GM12874 (cell line): ENCODE results near the gene SEM1.

Experiments
- CTCF ChIP-seq: IDR thresholded peaks from 2 replicates; pipeline ENCODE4 v1.5.1; 2011; ENCODE audit warnings: low read depth, mild to moderate bottlenecking, control low read depth, low read length, moderate library complexity; ENCODE audit not compliant: insufficient read depth

The SEM1 gene

GRCh38 chr7:96699219-96699871 lies 10.3 kb downstream of the SEM1 start:
- no peak for TF ChIP-seq CTCF

- no peak for TF ChIP-seq CTCF
Measured at GRCh38 chr7:96697822-96698221, 11.8 kb downstream of the SEM1 start.

GRCh38 chr7:96695581-96695980 lies 14.1 kb downstream of the SEM1 start:
- TF ChIP-seq CTCF: no peak

GRCh38 chr7:96694082-96694481 lies 15.6 kb downstream of the SEM1 start:
- TF ChIP-seq CTCF: no peak

- no peak for TF ChIP-seq CTCF
Measured at GRCh38 chr7:96691702-96692101, 17.9 kb downstream of the SEM1 start.

- no peak for TF ChIP-seq CTCF
Measured at GRCh38 chr7:96689414-96689813, 20.2 kb downstream of the SEM1 start.

- no peak for TF ChIP-seq CTCF
Measured at GRCh38 chr7:96686305-96686704, 23.3 kb downstream of the SEM1 start.

GRCh38 chr7:96685755-96686154 lies 23.9 kb downstream of the SEM1 start:
- TF ChIP-seq CTCF: no peak
